Thymus (tissue), 2 donors: ENCODE measurements around the gene SNX15. TPM values are rescaled to one million over a fixed set of nuclear protein-coding genes. Genes with fewer than 3 reads are reported as not detected.

ENCODE experiments used
- polyA plus RNA-seq: library from polyadenylated mRNA; stranded (reverse); fragments of 200-250 nt; gene quantifications from one replicate; pipeline ENCODE4 v1.2.3, GENCODE V29; 2013
- total RNA-seq: library from RNA; stranded (reverse); fragments of 120-200 nt; gene quantifications from one replicate; pipeline ENCODE4 v1.2.4, GENCODE V29; 2013
- donor health status: healthy.

Gene SNX15
- total and polyA plus RNA-seq, 2 donors: 10.6 to 15.4 TPM

Other genes starting within 250 kb of the SNX15 start
- 49.5 TPM for gene SF1, start 248.9 kb upstream of the SNX15 start, total RNA-seq
- gene SF1, start 248.9 kb upstream of the SNX15 start, polyA plus RNA-seq: 134 TPM
- 23.9 TPM for gene MAP4K2, start 224.2 kb upstream of the SNX15 start, total RNA-seq
- 37.6 TPM for gene MAP4K2, start 224.2 kb upstream of the SNX15 start, polyA plus RNA-seq
- 10.8 TPM for gene MEN1, start 216.9 kb upstream of the SNX15 start, total RNA-seq
- 33.4 TPM for gene MEN1, start 216.9 kb upstream of the SNX15 start, polyA plus RNA-seq
- gene CDC42BPG, start 182.8 kb upstream of the SNX15 start, total RNA-seq: 1.7 TPM
- gene CDC42BPG, start 182.8 kb upstream of the SNX15 start, polyA plus RNA-seq: 7.4 TPM
- 17.3 TPM for gene EHD1, start 148.8 kb upstream of the SNX15 start, total RNA-seq
- 32.3 TPM for gene EHD1, start 148.8 kb upstream of the SNX15 start, polyA plus RNA-seq
- gene ATG2A, start 110.2 kb upstream of the SNX15 start, total RNA-seq: 6.3 TPM
- 35.2 TPM for gene ATG2A, start 110.2 kb upstream of the SNX15 start, polyA plus RNA-seq
- gene PPP2R5B, start 102.8 kb upstream of the SNX15 start, total RNA-seq: 4.4 TPM
- 18.3 TPM for gene PPP2R5B, start 102.8 kb upstream of the SNX15 start, polyA plus RNA-seq
- gene GPHA2, start 91.5 kb upstream of the SNX15 start, total RNA-seq: 0.47 TPM
- 1.6 TPM for gene GPHA2, start 91.5 kb upstream of the SNX15 start, polyA plus RNA-seq
- 0.14 TPM for gene MAJIN, start 55.3 kb upstream of the SNX15 start, total RNA-seq
- gene MAJIN, start 55.3 kb upstream of the SNX15 start, polyA plus RNA-seq: 0.50 TPM
- gene BATF2, start 30.5 kb upstream of the SNX15 start, total RNA-seq: 0.90 TPM
- 3.1 TPM for gene BATF2, start 30.5 kb upstream of the SNX15 start, polyA plus RNA-seq
- 42.8 TPM for gene ARL2, start 13.3 kb upstream of the SNX15 start, total RNA-seq
- gene ARL2, start 13.3 kb upstream of the SNX15 start, polyA plus RNA-seq: 52.0 TPM
- 11.2 TPM for gene SAC3D1, start 13.8 kb downstream of the SNX15 start, total RNA-seq
- gene SAC3D1, start 13.8 kb downstream of the SNX15 start, polyA plus RNA-seq: 11.5 TPM
- 5.1 TPM for gene NAALADL1, start 31.1 kb downstream of the SNX15 start, total RNA-seq
- 9.0 TPM for gene NAALADL1, start 31.1 kb downstream of the SNX15 start, polyA plus RNA-seq
- gene CDCA5, start 56.6 kb downstream of the SNX15 start, total RNA-seq: 26.8 TPM
- gene CDCA5, start 56.6 kb downstream of the SNX15 start, polyA plus RNA-seq: 2.2 TPM
- 16.8 TPM for gene ZFPL1, start 56.8 kb downstream of the SNX15 start, total RNA-seq
- 42.5 TPM for gene ZFPL1, start 56.8 kb downstream of the SNX15 start, polyA plus RNA-seq
- 110 TPM for gene VPS51, start 68.8 kb downstream of the SNX15 start, total RNA-seq
- gene VPS51, start 68.8 kb downstream of the SNX15 start, polyA plus RNA-seq: 121 TPM
- 16.1 TPM for gene TM7SF2, start 84.4 kb downstream of the SNX15 start, total RNA-seq
- gene TM7SF2, start 84.4 kb downstream of the SNX15 start, polyA plus RNA-seq: 35.8 TPM
- 10.1 TPM for gene ZNHIT2, start 90.3 kb downstream of the SNX15 start, total RNA-seq
- 16.5 TPM for gene ZNHIT2, start 90.3 kb downstream of the SNX15 start, polyA plus RNA-seq
- gene FAU, start 94.7 kb downstream of the SNX15 start, total RNA-seq: 1,067 TPM
- 1,132 TPM for gene FAU, start 94.7 kb downstream of the SNX15 start, polyA plus RNA-seq
- gene MRPL49, start 94.9 kb downstream of the SNX15 start, total RNA-seq: 42.3 TPM
- gene MRPL49, start 94.9 kb downstream of the SNX15 start, polyA plus RNA-seq: 36.2 TPM
- gene SYVN1, start 107.1 kb downstream of the SNX15 start, total RNA-seq: 3.6 TPM
- gene SYVN1, start 107.1 kb downstream of the SNX15 start, polyA plus RNA-seq: 22.7 TPM
- not detected for gene SPDYC, start 142.8 kb downstream of the SNX15 start, total RNA-seq
- gene SPDYC, start 142.8 kb downstream of the SNX15 start, polyA plus RNA-seq: 0.11 TPM
- gene CAPN1, start 154.5 kb downstream of the SNX15 start, total RNA-seq: 31.9 TPM
- gene CAPN1, start 154.5 kb downstream of the SNX15 start, polyA plus RNA-seq: 104 TPM
- gene POLA2, start 234.5 kb downstream of the SNX15 start, total RNA-seq: 21.0 TPM
- 7.3 TPM for gene POLA2, start 234.5 kb downstream of the SNX15 start, polyA plus RNA-seq